Suprapubic skin (tissue), 4 donors: ENCODE data around the gene SLC6A11. TPM values are rescaled to one million over a fixed set of nuclear protein-coding genes. Genes with fewer than 3 reads are reported as not detected.

Source experiments
- DNase-seq, 2 donors: peaks; one replicate each; pipeline ENCODE4 v3.0.0-alpha.2; 2019; ENCODE audit warnings: low spot score in 2 of 2
- H3K27ac ChIP-seq: fragments of 200-600 bp; sonication (generic); one replicate; pipeline ENCODE4 v1.5.1; 2019
- H3K27me3 ChIP-seq: fragments of 200-600 bp; sonication (generic); one replicate; pipeline ENCODE4 v1.5.1; 2019
- H3K36me3 ChIP-seq: fragments of 200-600 bp; sonication (generic); one replicate; pipeline ENCODE4 v1.5.1; 2019
- H3K4me1 ChIP-seq: fragments of 200-600 bp; sonication (generic); one replicate; pipeline ENCODE4 v1.5.1; 2019
- H3K4me3 ChIP-seq: fragments of 200-600 bp; sonication (generic); one replicate; pipeline ENCODE4 v1.5.1; 2019; ENCODE audit warnings: mild to moderate bottlenecking
- H3K9me3 ChIP-seq: fragments of 200-600 bp; sonication (generic); one replicate; pipeline ENCODE4 v1.5.1; 2019
- CTCF ChIP-seq, 2 donors: fragments of 200-600 bp in 1 of 2; fragments of 450-650 bp in 1 of 2; sonication (generic) in 1 of 2; IDR thresholded peaks; one replicate each; pipeline ENCODE4 v1.5.1; 2016 to 2019; ENCODE audit warnings: antibody characterized with exemption in 2 of 2, mild to moderate bottlenecking in 1 of 2, moderate library complexity in 1 of 2
- EP300 ChIP-seq: sonication (generic); formaldehyde crosslinking; IDR thresholded peaks from one replicate; pipeline ENCODE4 v1.6.1; 2017; ENCODE audit warnings: antibody characterized with exemption
- POLR2A ChIP-seq, 2 donors: fragments of 450-650 bp; IDR thresholded peaks; one replicate each; pipeline ENCODE4 v1.6.1; 2017; ENCODE audit warnings: antibody characterized with exemption in 2 of 2, mild to moderate bottlenecking in 2 of 2, moderate library complexity in 2 of 2
- POLR2AphosphoS5 ChIP-seq, 3 donors: sonication (generic); formaldehyde crosslinking; IDR thresholded peaks; one replicate each; pipeline ENCODE4 v1.6.1; 2017; ENCODE audit warnings: antibody characterized with exemption in 3 of 3
- WGBS: methylation state at CpG from one replicate; pipeline ENCODE4 v1.1.5; 2018; 5-methylcytosine and 5-hydroxymethylcytosine counted together
- total RNA-seq, 4 donors: library from RNA; depleted of rRNA; stranded (reverse); fragments of >200 nt; gene quantifications; one replicate each; pipeline ENCODE4 v1.1.0, GENCODE V29; 2016

The SLC6A11 gene
- total RNA-seq, 4 donors from 2014 or later = 4.3 to 7.9 (median 6.2) TPM

GRCh38 chr3:10988991-10989484 is 173.0 kb downstream of the SLC6A11 start:
- Histone ChIP-seq H3K27me3 (peaks cover 31% of the 10 kb centered on the region), H3K9me3 (no peaks in the 10 kb centered on the region), H3K4me3 (no peak overlapping the region), H3K4me1 (peaks cover 12% of the 10 kb centered on the region), H3K27ac (no peak overlapping the region), H3K36me3 (no peaks in the 10 kb centered on the region)
- DNase-seq = no peak
- TF ChIP-seq POLR2A (IDR thresholded peaks at IDR 0.05) = no peak
- no peak for TF ChIP-seq POLR2AphosphoS5 (IDR thresholded peaks at IDR 0.05)
- TF ChIP-seq CTCF (IDR thresholded peaks at IDR 0.05) = no peak
- no peak for TF ChIP-seq EP300
- WGBS = 87% methylated on average over 7 of the region's 7 CpGs

Other genes starting within 250 kb of the SLC6A11 start
- gene SLC6A1, start 176.5 kb downstream of the SLC6A11 start, total RNA-seq = 10 to 100 TPM in 1 of 4 donors, 1 to 10 TPM in 2, under 1 TPM in 1; 0.96 to 13.0 (median 4.3) TPM